NCI-H345 treated with DMSO at 0.1 percent for 48 hours (cell line): ENCODE results near the gene BCL6B.
A peak's percentile ranks its signal among the peaks of the same experiment; 100 is the strongest.
"Not testable (repeated sequence)": the region's sequence is repeated elsewhere in the genome, so short reads cannot be mapped to it uniquely, and the experiment has no call there.

ENCODE experiments used
- DNase-seq: peaks from one replicate; lab custom pipeline; 2025; ENCODE audit not compliant: unreplicated experiment; lab: John Stamatoyannopoulos, UW

The BCL6B gene

DNA sequence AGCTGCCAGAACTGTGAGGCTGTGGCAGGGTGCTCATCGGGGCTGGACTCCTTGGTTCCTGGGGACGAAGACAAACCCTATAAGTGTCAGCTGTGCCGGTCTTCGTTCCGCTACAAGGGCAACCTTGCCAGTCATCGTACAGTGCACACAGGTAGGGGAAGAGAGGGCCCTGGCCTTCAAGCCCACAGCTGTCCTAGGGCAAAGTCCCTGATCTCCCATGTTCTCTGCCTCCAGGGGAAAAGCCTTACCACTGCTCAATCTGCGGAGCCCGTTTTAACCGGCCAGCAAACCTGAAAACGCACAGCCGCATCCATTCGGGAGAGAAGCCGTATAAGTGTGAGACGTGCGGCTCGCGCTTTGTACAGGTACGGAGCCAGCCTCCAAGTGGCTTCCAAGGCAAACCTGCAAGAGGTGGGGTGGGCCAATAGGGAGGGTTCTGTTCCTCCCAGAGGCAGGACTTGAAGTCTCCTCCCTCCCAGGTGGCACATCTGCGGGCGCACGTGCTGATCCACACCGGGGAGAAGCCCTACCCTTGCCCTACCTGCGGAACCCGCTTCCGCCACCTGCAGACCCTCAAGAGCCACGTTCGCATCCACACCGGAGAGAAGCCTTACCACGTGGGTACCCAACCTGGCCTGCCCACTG lies 3.7 kb downstream of the BCL6B start:
- no peak for DNase-seq

DNA sequence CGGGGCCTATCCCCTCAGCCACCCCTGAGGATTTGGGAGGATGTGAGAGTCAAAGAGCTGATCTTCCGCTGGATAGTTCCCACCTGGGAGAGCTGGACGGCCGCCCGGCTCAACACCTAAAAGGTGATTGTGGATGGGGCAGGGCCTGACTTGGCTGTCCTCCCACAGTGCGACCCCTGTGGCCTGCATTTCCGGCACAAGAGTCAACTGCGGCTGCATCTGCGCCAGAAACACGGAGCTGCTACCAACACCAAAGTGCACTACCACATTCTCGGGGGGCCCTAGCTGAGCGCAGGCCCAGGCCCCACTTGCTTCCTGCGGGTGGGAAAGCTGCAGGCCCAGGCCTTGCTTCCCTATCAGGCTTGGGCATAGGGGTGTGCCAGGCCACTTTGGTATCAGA lies 4.5 kb downstream of the BCL6B start:
- DNase-seq = no peak

GRCh38 chr17:7029096-7029495 lies 6.2 kb downstream of the BCL6B start:
- DNase-seq = no peak

DNA sequence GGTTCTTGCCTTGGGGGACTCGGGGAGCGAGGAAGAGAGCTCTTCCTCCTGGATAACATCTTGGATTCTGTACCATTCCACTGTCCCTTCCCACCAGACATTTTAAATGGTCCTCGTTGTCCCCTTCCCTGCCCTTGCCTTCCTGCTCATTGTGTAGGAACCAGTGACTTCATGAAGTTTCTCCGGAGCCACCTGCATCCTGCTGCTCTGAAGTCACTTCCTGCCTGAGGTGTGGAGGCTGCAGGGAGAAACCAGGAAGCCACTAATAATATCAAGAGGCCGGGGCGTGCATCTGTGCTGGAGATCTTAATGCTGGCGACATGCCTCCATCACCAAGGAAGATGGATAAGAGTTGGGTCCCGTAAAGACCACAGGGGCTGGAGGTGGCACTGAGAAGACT lies 6.8 kb downstream of the BCL6B start:
- DNase-seq = no peak

DNA sequence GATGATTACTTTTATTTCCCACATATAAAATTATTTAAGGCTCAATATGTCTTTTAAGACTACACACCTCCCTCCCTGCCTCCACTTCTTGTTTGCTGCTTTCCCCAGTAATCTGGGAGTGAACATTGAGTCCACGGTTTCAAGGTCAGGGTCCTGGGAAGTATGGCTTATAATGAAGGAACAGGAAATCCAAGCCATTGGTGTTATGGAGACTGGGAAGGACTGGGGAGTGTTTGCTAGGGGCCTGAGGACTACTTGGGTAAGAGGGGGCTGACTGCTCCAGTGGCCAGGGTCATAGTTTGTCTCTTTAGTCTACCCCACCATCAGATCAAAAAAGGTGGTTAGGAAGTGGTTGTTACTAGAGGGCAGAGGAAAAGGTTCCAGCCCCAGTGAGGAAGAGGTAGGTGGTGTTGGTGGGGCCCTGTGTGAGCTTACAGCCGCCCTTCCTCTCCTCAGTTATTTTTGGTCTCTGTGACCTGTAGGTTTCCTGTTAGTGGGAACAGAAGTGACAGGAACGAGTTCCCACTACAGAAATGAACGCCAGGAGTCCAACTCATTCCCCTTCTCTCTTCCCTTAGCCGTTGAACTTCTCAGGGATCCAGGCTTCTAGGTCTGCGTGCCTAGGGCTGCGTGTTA lies 12.2 kb downstream of the BCL6B start:
- DNase-seq = no peak

DNA sequence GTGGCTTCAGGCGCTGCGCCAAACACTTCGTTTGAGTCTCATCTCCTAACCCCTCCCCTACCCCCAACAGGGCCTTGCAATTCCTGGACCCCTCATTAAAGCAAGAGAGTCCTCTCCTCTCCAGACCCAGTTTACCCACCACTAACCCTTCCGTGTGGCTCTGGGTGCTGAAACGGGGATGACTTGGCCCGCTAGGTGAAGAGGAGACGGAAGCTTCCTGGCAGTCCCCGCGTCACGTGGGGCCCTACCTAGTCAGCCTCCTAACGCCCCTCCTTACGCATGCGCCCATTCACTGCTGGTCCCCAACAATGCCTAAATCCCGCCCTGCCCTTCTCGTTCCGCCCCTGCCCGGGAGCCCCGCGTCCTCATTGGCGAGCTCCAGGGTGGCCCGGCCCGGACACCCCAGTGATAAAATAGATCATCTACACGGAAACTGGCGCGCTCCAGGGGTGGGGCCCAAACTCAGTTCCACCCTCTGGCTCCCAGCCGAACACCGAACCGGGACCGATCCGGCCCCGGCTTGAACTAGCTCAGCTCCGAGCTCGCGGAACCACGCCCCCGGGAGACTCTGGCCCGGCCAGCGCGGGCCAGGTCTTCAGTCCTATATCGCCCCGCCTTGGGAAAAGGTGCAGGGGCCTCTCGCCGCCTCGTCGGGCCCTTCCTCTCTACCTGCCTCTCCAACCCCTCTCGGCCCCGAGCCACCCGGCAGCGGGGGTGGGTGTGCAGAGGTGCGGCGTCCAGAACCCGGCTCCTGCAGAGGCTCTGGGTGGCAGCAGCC lies 12.9 kb downstream of the BCL6B start, which contains the start of gene SLC16A13:
Gene SLC16A13 (plus strand): TSS at position 425 of the 778 bp plus-strand sequence. CDS start 368 bp downstream, outside the sequence.
- DNase-seq = peak; percentile 86

DNA sequence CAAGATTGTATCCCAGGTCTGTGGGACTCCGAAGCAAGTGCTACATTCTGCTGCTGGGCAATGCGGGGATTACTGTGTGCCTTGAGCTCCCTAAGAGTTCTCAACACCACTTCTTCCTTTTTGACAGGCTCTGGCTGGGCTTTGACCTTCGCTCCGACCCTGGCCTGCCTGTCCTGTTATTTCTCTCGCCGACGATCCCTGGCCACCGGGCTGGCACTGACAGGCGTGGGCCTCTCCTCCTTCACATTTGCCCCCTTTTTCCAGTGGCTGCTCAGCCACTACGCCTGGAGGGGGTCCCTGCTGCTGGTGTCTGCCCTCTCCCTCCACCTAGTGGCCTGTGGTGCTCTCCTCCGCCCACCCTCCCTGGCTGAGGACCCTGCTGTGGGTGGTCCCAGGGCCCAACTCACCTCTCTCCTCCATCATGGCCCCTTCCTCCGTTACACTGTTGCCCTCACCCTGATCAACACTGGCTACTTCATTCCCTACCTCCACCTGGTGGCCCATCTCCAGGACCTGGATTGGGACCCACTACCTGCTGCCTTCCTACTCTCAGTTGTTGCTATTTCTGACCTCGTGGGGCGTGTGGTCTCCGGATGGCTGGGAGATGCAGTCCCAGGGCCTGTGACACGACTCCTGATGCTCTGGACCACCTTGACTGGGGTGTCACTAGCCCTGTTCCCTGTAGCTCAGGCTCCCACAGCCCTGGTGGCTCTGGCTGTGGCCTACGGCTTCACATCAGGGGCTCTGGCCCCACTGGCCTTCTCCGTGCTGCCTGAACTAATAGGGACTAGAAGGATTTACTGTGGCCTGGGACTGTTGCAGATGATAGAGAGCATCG lies 15.4 kb downstream of the BCL6B start:
- DNase-seq = no peak

GRCh38 chr17:7039832-7040231 lies 17.0 kb downstream of the BCL6B start:
- DNase-seq = no peak

DNA sequence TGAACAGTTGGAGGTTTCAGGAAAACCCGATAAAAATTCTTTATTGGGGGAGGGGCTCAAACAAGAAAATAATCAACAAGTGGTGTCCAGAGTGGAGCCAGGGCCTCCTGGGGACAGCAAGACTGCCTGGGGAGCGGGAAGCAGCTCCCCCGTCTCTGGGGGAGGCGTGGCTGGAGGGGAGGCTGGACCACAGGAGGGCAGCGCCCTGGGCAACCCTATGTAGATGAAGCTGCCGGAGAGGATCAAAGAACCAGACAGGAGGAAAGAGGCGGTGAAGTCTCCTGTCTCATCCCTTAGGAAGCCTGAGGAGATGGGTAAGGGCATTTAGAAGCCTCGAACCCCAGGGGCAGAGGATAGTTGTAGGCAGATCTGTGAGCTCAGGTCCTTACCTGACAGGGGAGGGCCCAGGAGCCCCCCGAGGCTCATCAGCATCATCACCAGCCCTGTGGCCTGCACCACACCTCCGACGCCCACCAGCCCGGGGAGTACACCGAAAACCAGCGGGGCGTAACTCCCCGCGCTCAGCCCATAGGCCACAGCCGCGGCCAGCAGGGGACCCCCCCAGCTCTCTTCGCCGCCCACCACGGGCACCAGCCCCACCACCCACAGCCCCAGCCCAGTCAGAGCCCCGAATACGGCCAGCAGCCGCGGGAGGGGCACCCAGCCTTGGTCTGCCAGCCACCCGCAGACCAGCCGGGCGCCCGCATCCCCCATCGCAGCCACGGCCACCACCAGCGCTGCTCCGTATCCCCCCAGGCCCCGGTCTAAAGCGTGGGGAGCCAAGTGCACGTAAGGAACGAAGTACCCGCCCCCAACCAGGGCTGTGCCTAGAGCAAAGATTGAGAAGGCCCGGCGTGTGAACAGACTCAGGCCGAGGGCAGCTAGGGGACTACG lies 19.0 kb downstream of the BCL6B start:
- no peak for DNase-seq

- no peak for DNase-seq
These were observed 19.8 kb downstream of the BCL6B start for GRCh38 chr17:7042501-7043181.

- DNase-seq = no peak
These were observed 20.3 kb downstream of the BCL6B start for GRCh38 chr17:7043182-7043496.

GRCh38 chr17:7043497-7044198 lies 20.8 kb downstream of the BCL6B start, which contains the start of gene SLC16A11:
Gene SLC16A11 (minus strand): TSS chr17:7044092. CDS start chr17:7043513, 579 bp downstream.
- peak; percentile 82 for DNase-seq

DNA sequence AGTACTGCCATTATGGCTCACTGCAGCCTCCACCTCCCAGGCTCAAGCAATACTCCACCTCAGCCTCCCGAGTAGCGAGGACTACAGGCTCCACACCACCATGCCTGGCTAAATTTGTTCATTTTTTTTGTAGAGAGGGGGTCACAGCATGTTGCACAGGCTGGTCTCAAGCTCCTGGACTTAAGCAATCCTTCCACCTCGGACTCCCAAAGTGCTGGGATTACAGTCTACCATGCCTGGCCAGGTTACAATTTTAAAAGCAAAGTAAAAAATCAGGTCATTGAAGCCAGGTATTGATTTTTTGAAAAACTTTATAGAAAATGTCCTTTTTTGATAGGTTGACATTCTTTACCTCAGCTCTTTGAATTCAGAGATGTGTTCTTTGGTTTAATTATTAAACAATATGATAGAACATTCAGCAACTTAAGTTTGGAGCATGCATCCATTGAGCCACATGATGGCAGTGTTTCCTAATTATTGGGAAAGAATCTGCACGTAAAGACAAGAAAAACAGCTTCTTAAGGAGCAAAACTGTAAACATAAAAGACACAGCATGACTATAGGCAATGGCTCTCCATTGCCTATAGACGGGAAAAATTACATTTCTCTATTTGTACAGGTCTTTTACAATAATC lies 22.8 kb downstream of the BCL6B start:
- peak; percentile 49 for DNase-seq

- DNase-seq = peak; percentile 49
These were observed 23.4 kb downstream of the BCL6B start for GRCh38 chr17:7046127-7046724.

DNA sequence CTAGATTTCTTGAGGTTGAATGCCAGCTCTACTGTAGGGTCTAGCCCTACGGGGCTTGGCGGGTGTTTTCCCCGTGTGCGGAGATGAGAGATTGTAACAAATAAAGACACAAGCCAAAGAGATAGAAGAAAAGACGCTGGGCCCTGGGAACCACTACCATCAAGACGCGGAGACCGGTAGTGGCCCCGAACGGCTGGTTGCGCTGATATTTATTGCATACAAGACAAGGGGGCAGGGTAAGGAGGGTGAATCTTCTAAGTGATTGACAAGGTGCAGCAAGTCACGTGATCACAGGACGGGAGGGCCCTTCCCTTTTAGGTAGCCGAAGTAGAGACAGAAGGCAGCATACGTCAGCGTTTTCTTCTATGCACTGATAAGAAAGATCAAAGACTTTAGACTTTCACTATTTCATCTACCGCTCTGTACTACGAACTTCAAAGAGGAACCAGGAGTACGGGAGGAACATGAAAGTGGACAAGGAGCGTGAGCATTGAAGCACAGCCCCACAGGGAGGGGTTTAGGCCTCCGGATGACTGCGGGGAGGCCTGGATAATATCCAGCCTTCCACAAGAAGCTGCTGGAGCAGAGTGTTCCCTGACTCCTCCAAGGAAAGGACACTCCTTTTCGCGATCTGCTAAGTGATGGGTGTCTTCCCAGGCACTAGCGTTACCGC lies 24.0 kb downstream of the BCL6B start:
- DNase-seq = not testable (repeated sequence)

DNA sequence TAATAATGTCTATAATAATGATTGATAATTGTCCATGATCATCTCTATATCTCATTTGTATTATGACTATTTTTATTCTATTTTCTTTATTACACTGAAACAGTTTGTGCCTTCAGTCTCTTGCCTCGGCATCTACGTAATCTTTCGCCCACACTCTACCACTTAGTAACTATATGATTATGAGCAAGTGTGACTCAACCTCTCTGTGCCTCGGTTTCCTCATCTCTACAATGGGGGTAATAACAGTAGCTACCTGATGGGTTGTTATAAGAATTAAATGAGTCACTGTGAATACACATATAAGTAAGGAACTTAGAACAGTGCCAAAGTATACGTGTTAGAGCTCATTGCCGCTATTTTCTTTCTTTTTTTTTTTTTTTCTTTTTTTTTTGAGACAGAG lies 24.7 kb downstream of the BCL6B start:
- DNase-seq = no peak

- no peak for DNase-seq
These were observed 26.1 kb downstream of the BCL6B start for GRCh38 chr17:7048968-7049367.

- not testable (repeated sequence) for DNase-seq
These were observed 27.7 kb downstream of the BCL6B start for GRCh38 chr17:7050583-7050982.
